PC-3 (cell line): ENCODE data around the gene TAOK1.

Experiments
- EZH2 ChIP-seq: fragments of 300-600 bp; sonication (generic); IDR thresholded peaks from one replicate; pipeline ENCODE4 v1.6.1; 2017; ENCODE audit warnings: antibody characterized with exemption, mild to moderate bottlenecking, low read length; ENCODE audit not compliant: unreplicated experiment
- EZH2phosphoT487 ChIP-seq: fragments of 300-600 bp; sonication (generic); IDR thresholded peaks from 2 replicates; pipeline ENCODE4 v1.6.1; 2018; ENCODE audit warnings: mild to moderate bottlenecking, antibody characterized with exemption, low read length, borderline replicate concordance
- TF ChIP-seq, protein P1 (sequence below): fragments of 300-600 bp; sonication (generic); conservative IDR thresholded peaks from 2 replicates; pipeline ENCODE4 v1.5.1; 2017; ENCODE audit warnings: antibody characterized with exemption, low read depth, mild to moderate bottlenecking, low read length

- TF ChIP-seq, protein P1, sequence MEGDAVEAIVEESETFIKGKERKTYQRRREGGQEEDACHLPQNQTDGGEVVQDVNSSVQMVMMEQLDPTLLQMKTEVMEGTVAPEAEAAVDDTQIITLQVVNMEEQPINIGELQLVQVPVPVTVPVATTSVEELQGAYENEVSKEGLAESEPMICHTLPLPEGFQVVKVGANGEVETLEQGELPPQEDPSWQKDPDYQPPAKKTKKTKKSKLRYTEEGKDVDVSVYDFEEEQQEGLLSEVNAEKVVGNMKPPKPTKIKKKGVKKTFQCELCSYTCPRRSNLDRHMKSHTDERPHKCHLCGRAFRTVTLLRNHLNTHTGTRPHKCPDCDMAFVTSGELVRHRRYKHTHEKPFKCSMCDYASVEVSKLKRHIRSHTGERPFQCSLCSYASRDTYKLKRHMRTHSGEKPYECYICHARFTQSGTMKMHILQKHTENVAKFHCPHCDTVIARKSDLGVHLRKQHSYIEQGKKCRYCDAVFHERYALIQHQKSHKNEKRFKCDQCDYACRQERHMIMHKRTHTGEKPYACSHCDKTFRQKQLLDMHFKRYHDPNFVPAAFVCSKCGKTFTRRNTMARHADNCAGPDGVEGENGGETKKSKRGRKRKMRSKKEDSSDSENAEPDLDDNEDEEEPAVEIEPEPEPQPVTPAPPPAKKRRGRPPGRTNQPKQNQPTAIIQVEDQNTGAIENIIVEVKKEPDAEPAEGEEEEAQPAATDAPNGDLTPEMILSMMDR: no peak
- TF ChIP-seq EZH2 (no peak), EZH2phosphoT487 (no peak)
Measured at GRCh38 chr17:29567304-29567553, 177.1 kb downstream of the TAOK1 start.
